Right forelimb (tissue), 1 donor: ENCODE measurements around the gene FGD4.

Experiments
- DNase-seq: peaks from one replicate; pipeline ENCODE4 v3.0.0-alpha.2; 2018

Gene FGD4

DNA sequence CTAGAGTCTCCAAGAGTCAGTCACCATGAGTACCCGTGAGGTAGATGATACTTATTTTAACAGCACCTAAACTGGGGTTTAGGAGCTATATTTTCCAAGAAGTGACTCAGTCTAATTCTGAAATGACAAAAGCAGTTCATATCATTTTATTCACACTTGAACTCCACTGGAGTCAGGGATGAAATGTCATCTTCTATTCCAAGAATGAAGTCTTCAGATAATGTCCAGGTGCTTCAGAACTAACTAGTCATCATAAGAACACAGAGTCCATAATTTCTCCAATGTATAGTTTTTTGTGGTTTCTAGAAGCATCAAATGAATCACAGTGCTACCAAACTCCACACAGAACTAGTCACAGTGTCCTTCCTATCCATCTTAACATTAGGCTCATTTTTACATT lies 293.0 kb downstream of the FGD4 start:
- DNase-seq: no peak

DNA sequence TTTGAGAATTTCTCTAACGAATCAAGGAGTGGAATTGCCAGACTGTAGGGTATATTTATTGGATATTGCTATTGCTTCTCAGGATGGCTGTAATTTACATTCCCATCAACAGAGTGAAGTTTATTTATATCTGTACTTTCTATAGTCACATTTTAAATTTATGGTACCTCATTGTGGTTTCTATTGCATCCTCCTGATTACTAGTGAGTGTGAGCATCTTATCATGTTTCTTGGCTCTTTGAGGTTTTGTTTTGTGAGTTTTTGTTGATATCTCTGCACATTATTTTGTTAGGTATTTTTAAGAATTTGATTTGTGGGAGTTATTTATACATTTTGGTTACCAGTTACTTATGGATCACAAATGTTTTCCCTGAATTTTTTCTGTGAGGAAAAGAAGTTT lies 293.7 kb downstream of the FGD4 start:
- DNase-seq: no peak
